ENCODE measurements around the gene SOX8.

The SOX8 gene

DNA sequence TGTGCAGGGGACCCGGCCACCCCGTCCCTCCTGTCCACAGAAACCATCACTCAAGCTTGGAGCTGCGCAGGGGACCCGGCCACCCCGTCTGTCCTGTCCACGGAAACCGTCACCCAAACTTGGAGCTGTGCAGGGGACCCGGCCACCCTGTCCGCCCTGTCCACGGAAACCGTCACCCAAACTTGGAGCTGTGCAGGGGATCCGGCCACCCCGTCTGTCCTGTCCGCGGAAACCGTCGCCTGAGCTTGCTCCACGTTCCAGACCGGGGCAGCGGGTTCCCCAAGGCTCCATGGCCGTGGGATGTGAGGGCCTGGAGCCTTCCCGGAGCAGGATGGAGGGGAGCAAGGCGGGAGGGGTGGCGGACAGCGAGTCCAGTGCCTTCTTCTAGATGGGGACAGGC, 25.2 kb downstream of the SOX8 start:
- TF ChIP-seq, protein P1, sequence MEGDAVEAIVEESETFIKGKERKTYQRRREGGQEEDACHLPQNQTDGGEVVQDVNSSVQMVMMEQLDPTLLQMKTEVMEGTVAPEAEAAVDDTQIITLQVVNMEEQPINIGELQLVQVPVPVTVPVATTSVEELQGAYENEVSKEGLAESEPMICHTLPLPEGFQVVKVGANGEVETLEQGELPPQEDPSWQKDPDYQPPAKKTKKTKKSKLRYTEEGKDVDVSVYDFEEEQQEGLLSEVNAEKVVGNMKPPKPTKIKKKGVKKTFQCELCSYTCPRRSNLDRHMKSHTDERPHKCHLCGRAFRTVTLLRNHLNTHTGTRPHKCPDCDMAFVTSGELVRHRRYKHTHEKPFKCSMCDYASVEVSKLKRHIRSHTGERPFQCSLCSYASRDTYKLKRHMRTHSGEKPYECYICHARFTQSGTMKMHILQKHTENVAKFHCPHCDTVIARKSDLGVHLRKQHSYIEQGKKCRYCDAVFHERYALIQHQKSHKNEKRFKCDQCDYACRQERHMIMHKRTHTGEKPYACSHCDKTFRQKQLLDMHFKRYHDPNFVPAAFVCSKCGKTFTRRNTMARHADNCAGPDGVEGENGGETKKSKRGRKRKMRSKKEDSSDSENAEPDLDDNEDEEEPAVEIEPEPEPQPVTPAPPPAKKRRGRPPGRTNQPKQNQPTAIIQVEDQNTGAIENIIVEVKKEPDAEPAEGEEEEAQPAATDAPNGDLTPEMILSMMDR (IDR thresholded peaks at IDR 0.05; ENCODE audit: low read depth, low read length, missing control alignments): no peak
- H3K4me3 ChIP-seq (ENCODE audit: low read depth, low read length): no peak overlapping the region
- DNase-seq (ENCODE audit: low read depth): no peak
- in situ Hi-C loops (cut with HindIII; ENCODE audit: low sequenced_read_pairs): no loop called here

DNA sequence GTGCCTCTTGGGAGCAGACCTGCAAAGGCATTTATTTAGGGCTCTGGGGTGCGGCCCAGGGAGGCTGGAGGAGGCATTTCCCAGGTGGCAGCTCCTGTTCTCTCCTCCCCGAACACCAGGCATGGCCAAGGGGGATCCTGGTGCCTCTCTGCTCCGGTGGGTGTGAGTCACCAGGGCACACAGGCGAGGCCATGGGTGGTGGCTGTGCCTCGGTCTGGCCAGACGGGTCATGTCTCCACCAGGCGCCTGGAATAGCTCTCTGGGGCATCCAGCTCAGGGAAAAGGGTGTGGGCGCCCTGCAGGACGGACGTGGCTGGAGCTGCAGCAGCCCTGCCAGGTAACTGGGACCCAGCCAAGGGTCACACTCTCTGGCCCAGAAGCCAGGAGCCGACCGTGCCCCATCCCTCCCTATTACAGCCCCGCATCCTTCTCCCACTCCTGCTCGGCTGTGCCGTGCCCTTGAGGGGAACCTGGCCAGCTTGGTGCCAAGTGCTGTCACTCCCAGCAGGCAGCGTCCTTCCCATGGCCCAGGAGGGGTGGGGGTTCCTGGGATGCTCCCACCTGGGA, 25.8 kb downstream of the SOX8 start:
- TF ChIP-seq, protein P1 (IDR thresholded peaks at IDR 0.05; ENCODE audit: low read depth, low read length, missing control alignments): no peak
- no peak overlapping the region for H3K4me3 ChIP-seq (ENCODE audit: low read depth, low read length)
- in situ Hi-C loops (cut with HindIII; ENCODE audit: low sequenced_read_pairs): no loop called here
- no peak for DNase-seq (ENCODE audit: low read depth)

DNA sequence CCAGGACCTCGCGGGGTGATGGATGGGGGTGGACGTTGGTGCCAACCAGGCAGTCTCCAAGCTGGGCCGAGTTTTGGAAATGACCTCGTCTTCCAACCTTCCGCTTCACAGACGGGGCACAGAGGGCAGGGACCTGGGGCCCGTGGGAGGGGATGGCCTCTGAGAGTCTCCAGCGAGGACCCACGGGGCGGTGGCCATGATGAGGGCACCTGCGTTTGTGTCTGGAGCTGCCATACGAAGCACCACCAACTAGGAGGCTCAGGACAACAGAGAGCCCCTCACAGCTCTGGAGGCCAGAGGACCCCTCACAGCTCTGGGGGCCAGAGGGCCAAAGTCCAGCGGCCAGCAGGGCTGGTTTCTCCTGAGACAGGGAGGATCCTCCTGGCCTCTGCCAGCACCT, 26.5 kb downstream of the SOX8 start:
- TF ChIP-seq, protein P1 (IDR thresholded peaks at IDR 0.05; ENCODE audit: low read depth, low read length, missing control alignments): no peak
- in situ Hi-C loops (cut with HindIII; ENCODE audit: low sequenced_read_pairs): no loop called here
- H3K4me3 ChIP-seq (ENCODE audit: low read depth, low read length): no peak overlapping the region
- DNase-seq (ENCODE audit: low read depth): no peak

- no peak for DNase-seq (ENCODE audit: low read depth)
- no peak overlapping the region for H3K4me3 ChIP-seq (ENCODE audit: low read depth, low read length)
- in situ Hi-C loops (cut with HindIII; ENCODE audit: low sequenced_read_pairs): no loop called here
- TF ChIP-seq, protein P1 (IDR thresholded peaks at IDR 0.05; ENCODE audit: low read depth, low read length, missing control alignments): no peak
These were observed 28.0 kb downstream of the SOX8 start for GRCh38 chr16:1009358-1010150.

DNA sequence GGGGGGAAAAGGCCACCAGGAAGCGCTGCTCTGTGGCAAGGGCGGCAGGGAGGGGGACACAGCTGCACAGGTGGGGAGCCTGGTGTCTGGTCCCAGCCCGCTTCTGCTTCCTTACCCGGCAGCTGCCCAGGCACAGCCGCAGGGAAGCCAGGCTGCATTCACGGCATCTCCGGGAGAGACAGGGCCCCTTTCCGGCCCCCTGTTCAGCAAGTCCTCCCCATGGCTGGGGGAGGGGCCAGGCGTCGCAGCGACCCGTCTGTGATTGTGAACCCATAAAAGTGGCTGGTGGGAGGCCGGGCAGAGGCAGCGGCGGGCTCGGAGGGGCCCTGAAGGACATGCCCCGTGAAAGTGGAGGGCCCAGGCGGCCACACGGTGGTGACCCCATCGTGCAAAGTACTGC, 28.7 kb downstream of the SOX8 start:
- DNase-seq (ENCODE audit: low read depth): no peak
- in situ Hi-C loops (cut with HindIII; ENCODE audit: low sequenced_read_pairs): no loop called here
- no peak overlapping the region for H3K4me3 ChIP-seq (ENCODE audit: low read depth, low read length)
- TF ChIP-seq, protein P1 (IDR thresholded peaks at IDR 0.05; ENCODE audit: low read depth, low read length, missing control alignments): no peak

DNA sequence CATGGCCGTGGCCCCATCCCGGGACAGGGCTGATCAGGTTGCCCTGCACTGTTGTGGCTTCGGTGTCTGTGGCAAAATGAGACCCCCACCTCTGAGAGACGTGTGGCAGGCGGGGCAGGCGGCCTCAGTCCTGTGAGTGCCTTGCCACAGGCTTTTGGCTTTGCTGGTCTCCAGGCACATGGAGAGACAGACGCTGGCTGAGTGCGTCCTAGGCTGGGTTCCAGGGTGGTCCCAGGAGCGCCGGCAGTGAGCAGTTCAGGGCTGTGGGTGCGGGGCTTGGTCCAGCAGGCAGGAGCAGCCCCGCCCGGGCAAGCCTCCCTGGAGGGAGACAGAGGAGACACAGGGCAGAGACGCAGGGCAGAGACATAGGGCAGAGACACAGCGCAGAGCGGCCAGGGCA, 29.2 kb downstream of the SOX8 start:
- TF ChIP-seq, protein P1 (IDR thresholded peaks at IDR 0.05; ENCODE audit: low read depth, low read length, missing control alignments): no peak
- in situ Hi-C loops (cut with HindIII; ENCODE audit: low sequenced_read_pairs): no loop called here
- H3K4me3 ChIP-seq (ENCODE audit: low read depth, low read length): no peak overlapping the region
- no peak for DNase-seq (ENCODE audit: low read depth)
